ENCODE measurements around the gene ZIM2.
"Not testable (repeated sequence)": the region's sequence is repeated elsewhere in the genome, so short reads cannot be mapped to it uniquely, and the experiment has no call there.

Gene ZIM2

GRCh38 chr19:56862741-56863140, 22.2 kb upstream of the ZIM2 start:
- Histone ChIP-seq H3K4me3 (ENCODE audit: low read length) (no peak overlapping the region), H3K27me3 (ENCODE audit: low read depth, low read length) (no peaks in the 10 kb centered on the region), H2AFZ (ENCODE audit: low read depth, low read length) (no peak overlapping the region), H3K79me2 (ENCODE audit: low read length) (no peaks in the 10 kb centered on the region), H3K9ac (ENCODE audit: low read length) (no peak overlapping the region), H3K4me2 (ENCODE audit: low read length) (no peak overlapping the region), H3K36me3 (replicated peaks; ENCODE audit: low read depth, low read length) (no peaks in the 10 kb centered on the region), H4K20me1 (ENCODE audit: insufficient read depth, low read length) (no peaks in the 10 kb centered on the region), H3K27ac (ENCODE audit: low read length) (no peak overlapping the region), H3K9me3 (ENCODE audit: insufficient read depth, low read length) (peaks cover 6% of the 10 kb centered on the region; the same call in 1 of the 2 replicates), H3K4me1 (ENCODE audit: low read length) (no peaks in the 10 kb centered on the region)
- TF ChIP-seq CTCF (IDR thresholded peaks at IDR 0.05; ENCODE audit: low read depth, low read length) (no peak), EZH2phosphoT487 (IDR thresholded peaks at IDR 0.05; ENCODE audit: low read depth) (no peak)

- not testable (repeated sequence) for H3K9ac ChIP-seq (ENCODE audit: low read length); H3K4me1 ChIP-seq (ENCODE audit: low read length); H3K79me2 ChIP-seq (ENCODE audit: low read length); H3K27ac ChIP-seq (ENCODE audit: low read length); H3K4me2 ChIP-seq (ENCODE audit: low read length); H3K4me3 ChIP-seq (ENCODE audit: low read length); H2AFZ ChIP-seq (ENCODE audit: low read depth, low read length); H4K20me1 ChIP-seq (ENCODE audit: insufficient read depth, low read length); H3K27me3 ChIP-seq (ENCODE audit: low read depth, low read length); H3K36me3 ChIP-seq (replicated peaks; ENCODE audit: low read depth, low read length); H3K9me3 ChIP-seq (ENCODE audit: insufficient read depth, low read length)
Measured at GRCh38 chr19:56860409-56860808, 19.9 kb upstream of the ZIM2 start.

DNA sequence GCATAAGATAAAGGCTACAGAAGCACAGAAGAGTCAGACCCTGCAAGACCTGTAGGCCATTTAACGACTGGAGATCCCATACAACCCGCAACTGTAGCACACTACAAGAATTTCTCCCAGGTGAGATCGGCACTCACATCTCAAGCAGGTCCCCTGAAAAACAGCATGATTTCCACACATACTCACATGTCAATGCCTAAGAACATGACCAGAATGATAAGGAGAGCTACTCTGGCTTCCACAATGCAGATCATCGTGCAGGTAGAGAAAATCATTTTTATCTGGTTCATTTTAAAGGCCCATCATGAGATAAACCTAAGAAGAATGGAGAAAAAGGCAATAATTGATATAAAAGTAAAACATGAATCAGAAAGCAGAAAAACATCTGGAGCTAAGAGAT, 17.5 kb upstream of the ZIM2 start:
- no peaks in the 10 kb centered on the region for H4K20me1 ChIP-seq (ENCODE audit: insufficient read depth, low read length)
- H3K4me1 ChIP-seq (ENCODE audit: low read length) = no peaks in the 10 kb centered on the region
- no peak overlapping the region for H3K9ac ChIP-seq (ENCODE audit: low read length)
- no peaks in the 10 kb centered on the region for H3K79me2 ChIP-seq (ENCODE audit: low read length)
- no peaks in the 10 kb centered on the region for H3K27me3 ChIP-seq (ENCODE audit: low read depth, low read length)
- H3K9me3 ChIP-seq (ENCODE audit: insufficient read depth, low read length) = no peaks in the 10 kb centered on the region; the same call in 1 of the 2 replicates
- no peak overlapping the region for H3K27ac ChIP-seq (ENCODE audit: low read length)
- H3K4me3 ChIP-seq (ENCODE audit: low read length) = no peak overlapping the region
- H3K4me2 ChIP-seq (ENCODE audit: low read length) = no peak overlapping the region
- TF ChIP-seq EZH2phosphoT487 (IDR thresholded peaks at IDR 0.05; ENCODE audit: low read depth) (no peak), CTCF (IDR thresholded peaks at IDR 0.05; ENCODE audit: low read depth, low read length) (no peak)
- no peak overlapping the region for H2AFZ ChIP-seq (ENCODE audit: low read depth, low read length)
- no peaks in the 10 kb centered on the region for H3K36me3 ChIP-seq (replicated peaks; ENCODE audit: low read depth, low read length)

DNA sequence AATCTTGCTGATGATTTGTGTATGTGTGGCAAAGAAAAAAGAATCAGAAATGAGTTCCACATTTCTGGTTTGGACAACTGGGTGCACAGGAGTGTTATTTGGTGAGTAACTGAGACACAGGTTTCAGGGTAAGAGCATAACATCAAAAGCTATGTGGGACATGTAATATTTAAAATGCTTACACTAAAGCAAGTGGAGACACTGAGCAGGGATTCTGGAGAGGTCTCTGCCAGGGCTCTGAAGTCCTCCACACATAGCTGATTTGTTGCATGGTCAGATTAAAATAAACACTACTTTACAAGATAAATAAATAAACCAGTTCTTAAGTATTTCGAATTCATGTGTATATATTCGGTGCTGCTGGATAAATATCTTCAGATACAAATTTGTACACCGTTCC, 16.3 kb upstream of the ZIM2 start:
- Histone ChIP-seq H3K4me2 (ENCODE audit: low read length) (no peak overlapping the region), H3K27me3 (ENCODE audit: low read depth, low read length) (no peaks in the 10 kb centered on the region), H3K9ac (ENCODE audit: low read length) (no peak overlapping the region)

DNA sequence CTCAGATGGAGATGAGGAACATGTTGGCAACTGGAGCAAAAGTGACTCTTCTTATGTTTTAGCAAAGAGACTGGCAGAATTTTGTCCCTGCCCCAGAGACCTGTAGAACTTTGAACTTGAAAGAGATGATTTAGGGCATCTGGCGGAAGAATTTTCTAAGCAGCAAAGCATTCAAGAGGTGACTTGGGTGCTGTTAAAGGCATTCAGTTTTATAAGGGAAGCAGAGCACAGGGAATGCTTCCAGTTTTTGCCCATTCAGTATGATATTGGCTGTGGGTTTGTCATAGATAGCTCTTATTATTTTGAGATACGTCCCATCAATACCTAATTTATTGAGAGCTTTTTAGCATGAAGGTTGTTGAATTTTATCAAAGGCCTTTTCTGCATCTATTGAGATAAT, 11.8 kb upstream of the ZIM2 start:
- H2AFZ ChIP-seq (ENCODE audit: low read depth, low read length) = not testable (repeated sequence)

More for the DNA sequence above, 16.3 kb upstream of the ZIM2 start:
- no peaks in the 10 kb centered on the region for H3K4me1 ChIP-seq (ENCODE audit: low read length)
- no peak overlapping the region for H2AFZ ChIP-seq (ENCODE audit: low read depth, low read length)
- no peak overlapping the region for H3K27ac ChIP-seq (ENCODE audit: low read length)
- no peaks in the 10 kb centered on the region for H4K20me1 ChIP-seq (ENCODE audit: insufficient read depth, low read length)
- no peaks in the 10 kb centered on the region; the same call in 1 of the 2 replicates for H3K9me3 ChIP-seq (ENCODE audit: insufficient read depth, low read length)
- TF ChIP-seq CTCF (IDR thresholded peaks at IDR 0.05; ENCODE audit: low read depth, low read length) (no peak), EZH2phosphoT487 (IDR thresholded peaks at IDR 0.05; ENCODE audit: low read depth) (no peak)
- no peaks in the 10 kb centered on the region for H3K36me3 ChIP-seq (replicated peaks; ENCODE audit: low read depth, low read length)
- no peak overlapping the region for H3K4me3 ChIP-seq (ENCODE audit: low read length)
- H3K79me2 ChIP-seq (ENCODE audit: low read length) = no peaks in the 10 kb centered on the region

More for the DNA sequence above, 11.8 kb upstream of the ZIM2 start:
- H3K4me3 ChIP-seq (ENCODE audit: low read length); H3K27me3 ChIP-seq (ENCODE audit: low read depth, low read length); H3K36me3 ChIP-seq (replicated peaks; ENCODE audit: low read depth, low read length); H3K4me1 ChIP-seq (ENCODE audit: low read length); H3K79me2 ChIP-seq (ENCODE audit: low read length); H3K9me3 ChIP-seq (ENCODE audit: insufficient read depth, low read length); H3K27ac ChIP-seq (ENCODE audit: low read length); H4K20me1 ChIP-seq (ENCODE audit: insufficient read depth, low read length); H3K9ac ChIP-seq (ENCODE audit: low read length); H3K4me2 ChIP-seq (ENCODE audit: low read length): not testable (repeated sequence)
